HepG2 (cell line): ENCODE data around the gene CUL7. TPM values are rescaled to one million over a fixed set of nuclear protein-coding genes. Genes with fewer than 3 reads are reported as not detected.

Experiments used
- GATAD2A ChIP-seq: IDR thresholded peaks from 2 replicates; pipeline ENCODE4 v1.6.1; 2016
- HMG20B ChIP-seq: conservative IDR thresholded peaks from 2 replicates; pipeline ENCODE4 v1.6.1; 2016; ENCODE audit warnings: missing genetic modification reagents, missing compliant biosample characterization
- KAT2B ChIP-seq: fragments of 150-350 bp; IDR thresholded peaks from 2 replicates; pipeline ENCODE4 v1.6.1; 2014; ENCODE audit warnings: low read depth, low read length, borderline replicate concordance
- KLF11 ChIP-seq: IDR thresholded peaks from 2 replicates; pipeline ENCODE4 v1.6.1; 2016; ENCODE audit warnings: missing compliant biosample characterization
- POLR2A ChIP-seq, 2 experiments: IDR thresholded peaks; 2 replicates each; pipeline ENCODE4 v1.6.1; 2011; ENCODE audit warnings: low read depth in 2 of 2, low read length in 2 of 2, mild to moderate bottlenecking in 1 of 2, moderate library complexity in 1 of 2; ENCODE audit not compliant: insufficient read depth in 1 of 2
- POLR2AphosphoS5 ChIP-seq: IDR thresholded peaks from 2 replicates; pipeline ENCODE4 v1.6.1; 2012; ENCODE audit warnings: low read depth, low read length
- SNAPC2 ChIP-seq: sonication (generic); formaldehyde crosslinking; IDR thresholded peaks from 2 replicates; pipeline ENCODE4 v1.8.1; 2022; ENCODE audit warnings: mild to moderate bottlenecking, missing genetic modification reagents
- ZFP41 ChIP-seq: sonication (generic); formaldehyde crosslinking; IDR thresholded peaks from 2 replicates; pipeline ENCODE4 v1.4.0; 2020; ENCODE audit warnings: mild to moderate bottlenecking, missing genetic modification reagents, borderline replicate concordance
- ZNF34 ChIP-seq: sonication (generic); formaldehyde crosslinking; IDR thresholded peaks from 2 replicates; pipeline ENCODE4 v1.4.0; 2020; ENCODE audit warnings: mild to moderate bottlenecking, missing genetic modification reagents, borderline replicate concordance
- ZNF567 ChIP-seq: sonication (generic); formaldehyde crosslinking; IDR thresholded peaks from 2 replicates; pipeline ENCODE4 v1.8.1; 2023; ENCODE audit warnings: mild to moderate bottlenecking, missing genetic modification reagents, borderline replicate concordance
- ZNF672 ChIP-seq: sonication (generic); formaldehyde crosslinking; IDR thresholded peaks from 2 replicates; pipeline ENCODE4 v1.8.1; 2022; ENCODE audit warnings: missing genetic modification reagents
- ZNF703 ChIP-seq: sonication (generic); formaldehyde crosslinking; IDR thresholded peaks from 2 replicates; pipeline ENCODE4 v1.5.1; 2020; ENCODE audit warnings: missing genetic modification reagents, mild to moderate bottlenecking, moderate library complexity, borderline replicate concordance
- ZZZ3 ChIP-seq: sonication (generic); formaldehyde crosslinking; IDR thresholded peaks from 2 replicates; pipeline ENCODE4 v1.4.0; 2020; ENCODE audit warnings: missing genetic modification reagents, mild to moderate bottlenecking, borderline replicate concordance
- polyA plus RNA-seq, 8 experiments: library from polyadenylated mRNA; depleted of rRNA in 3 of 8; stranded (reverse) in 7 of 8; unstranded in 1 of 8; fragments of >200 nt; fragmentation: Illumina TruSeq in 4 of 8; extraction: Trizol in 4 of 8; gene quantifications; 2 replicates each; pipeline versions ENCODE4 v1.2.1 to v1.2.3, GENCODE V29; 2011 to 2016; ENCODE audit warnings: low read depth in 4 of 8, missing spikeins in 1 of 8, mixed read lengths in 1 of 8; ENCODE audit not compliant: insufficient read depth in 1 of 8
- total RNA-seq, 5 experiments: library from RNA; depleted of rRNA; stranded (reverse); fragments of >200 nt; fragmentation: Illumina TruSeq; extraction: Trizol; gene quantifications; 2 replicates each; pipeline ENCODE4 v1.2.3, GENCODE V29; 2016; ENCODE audit warnings: low read depth in 1 of 5
- TF ChIP-seq, protein P1 (sequence below): sonication (generic); formaldehyde crosslinking; IDR thresholded peaks from 2 replicates; pipeline ENCODE4 v1.4.0; 2020; ENCODE audit warnings: missing genetic modification reagents
- TF ChIP-seq, protein P2 (sequence below): sonication (generic); formaldehyde crosslinking; IDR thresholded peaks from 2 replicates; pipeline ENCODE4 v1.9.0; 2021; ENCODE audit warnings: missing genetic modification reagents, borderline replicate concordance
- TF ChIP-seq, protein P3 (sequence below): sonication (generic); formaldehyde crosslinking; IDR thresholded peaks from 2 replicates; pipeline ENCODE4 v1.5.0; 2020; ENCODE audit warnings: mild to moderate bottlenecking, missing genetic modification reagents
- TF ChIP-seq, protein P4 (sequence below): IDR thresholded peaks from 2 replicates; pipeline ENCODE4 v1.6.1; 2016; ENCODE audit warnings: control low read depth
- TF ChIP-seq, protein P5 (sequence below): sonication (generic); formaldehyde crosslinking; IDR thresholded peaks from 2 replicates; pipeline ENCODE4 v1.4.0; 2020; ENCODE audit warnings: missing genetic modification reagents
- TF ChIP-seq, protein P6 (sequence below): sonication (generic); formaldehyde crosslinking; IDR thresholded peaks from 2 replicates; pipeline ENCODE4 v1.5.0; 2020; ENCODE audit warnings: missing genetic modification reagents, mild to moderate bottlenecking, borderline replicate concordance

The CUL7 gene
- total and polyA plus RNA-seq, 2 of the 13 experiments (the other 11 are each of a cell fraction or from before 2014, with no cell fraction given) = 32.0 to 60.7 TPM

DNA sequence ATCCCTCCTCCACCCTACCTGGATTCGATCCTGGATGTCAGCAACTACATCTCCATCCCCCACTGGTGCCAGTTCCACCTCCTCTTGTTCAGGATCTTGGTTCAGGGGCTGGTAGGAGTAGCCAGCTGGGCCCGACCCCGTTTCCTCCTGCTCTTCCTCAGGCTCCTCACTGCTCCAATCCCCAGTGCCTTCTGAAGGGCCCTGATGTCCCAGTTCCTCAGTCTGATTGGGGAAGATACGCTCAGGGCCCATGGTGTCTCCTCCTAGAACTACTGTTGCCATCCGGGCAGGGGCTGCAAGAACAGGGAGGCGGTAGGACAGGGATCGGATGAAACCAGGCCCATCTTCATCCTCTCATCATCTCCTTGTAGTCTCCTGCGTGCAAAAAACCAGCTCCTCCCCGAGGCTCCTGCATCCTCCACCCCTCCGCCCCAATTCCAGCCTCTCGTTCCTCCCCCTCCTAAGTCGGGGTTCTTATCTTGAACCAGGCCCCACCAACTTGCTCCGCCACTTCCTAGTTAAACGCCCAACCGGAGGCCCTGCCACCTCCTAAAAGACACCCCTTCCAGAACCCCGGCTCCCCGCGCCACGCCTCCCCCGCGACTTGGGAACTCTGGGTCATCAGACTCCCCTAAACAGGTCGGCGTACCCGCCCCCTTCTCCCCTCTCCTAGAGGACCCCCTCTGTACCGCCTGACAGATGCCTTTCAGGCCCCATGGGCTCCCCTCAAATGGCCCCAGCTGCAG is 40.4 kb downstream of the CUL7 start (continued):
- TF ChIP-seq, protein P1, sequence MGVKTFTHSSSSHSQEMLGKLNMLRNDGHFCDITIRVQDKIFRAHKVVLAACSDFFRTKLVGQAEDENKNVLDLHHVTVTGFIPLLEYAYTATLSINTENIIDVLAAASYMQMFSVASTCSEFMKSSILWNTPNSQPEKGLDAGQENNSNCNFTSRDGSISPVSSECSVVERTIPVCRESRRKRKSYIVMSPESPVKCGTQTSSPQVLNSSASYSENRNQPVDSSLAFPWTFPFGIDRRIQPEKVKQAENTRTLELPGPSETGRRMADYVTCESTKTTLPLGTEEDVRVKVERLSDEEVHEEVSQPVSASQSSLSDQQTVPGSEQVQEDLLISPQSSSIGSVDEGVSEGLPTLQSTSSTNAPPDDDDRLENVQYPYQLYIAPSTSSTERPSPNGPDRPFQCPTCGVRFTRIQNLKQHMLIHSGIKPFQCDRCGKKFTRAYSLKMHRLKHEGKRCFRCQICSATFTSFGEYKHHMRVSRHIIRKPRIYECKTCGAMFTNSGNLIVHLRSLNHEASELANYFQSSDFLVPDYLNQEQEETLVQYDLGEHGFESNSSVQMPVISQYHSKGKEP = no peak
- TF ChIP-seq, protein P2, sequence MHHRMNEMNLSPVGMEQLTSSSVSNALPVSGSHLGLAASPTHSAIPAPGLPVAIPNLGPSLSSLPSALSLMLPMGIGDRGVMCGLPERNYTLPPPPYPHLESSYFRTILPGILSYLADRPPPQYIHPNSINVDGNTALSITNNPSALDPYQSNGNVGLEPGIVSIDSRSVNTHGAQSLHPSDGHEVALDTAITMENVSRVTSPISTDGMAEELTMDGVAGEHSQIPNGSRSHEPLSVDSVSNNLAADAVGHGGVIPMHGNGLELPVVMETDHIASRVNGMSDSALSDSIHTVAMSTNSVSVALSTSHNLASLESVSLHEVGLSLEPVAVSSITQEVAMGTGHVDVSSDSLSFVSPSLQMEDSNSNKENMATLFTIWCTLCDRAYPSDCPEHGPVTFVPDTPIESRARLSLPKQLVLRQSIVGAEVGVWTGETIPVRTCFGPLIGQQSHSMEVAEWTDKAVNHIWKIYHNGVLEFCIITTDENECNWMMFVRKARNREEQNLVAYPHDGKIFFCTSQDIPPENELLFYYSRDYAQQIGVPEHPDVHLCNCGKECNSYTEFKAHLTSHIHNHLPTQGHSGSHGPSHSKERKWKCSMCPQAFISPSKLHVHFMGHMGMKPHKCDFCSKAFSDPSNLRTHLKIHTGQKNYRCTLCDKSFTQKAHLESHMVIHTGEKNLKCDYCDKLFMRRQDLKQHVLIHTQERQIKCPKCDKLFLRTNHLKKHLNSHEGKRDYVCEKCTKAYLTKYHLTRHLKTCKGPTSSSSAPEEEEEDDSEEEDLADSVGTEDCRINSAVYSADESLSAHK (CRISPR knock-in tag) = no peak
- TF ChIP-seq ZZZ3 (CRISPR knock-in tag) = no peak
- no peak for TF ChIP-seq KAT2B
- TF ChIP-seq, protein P3, sequence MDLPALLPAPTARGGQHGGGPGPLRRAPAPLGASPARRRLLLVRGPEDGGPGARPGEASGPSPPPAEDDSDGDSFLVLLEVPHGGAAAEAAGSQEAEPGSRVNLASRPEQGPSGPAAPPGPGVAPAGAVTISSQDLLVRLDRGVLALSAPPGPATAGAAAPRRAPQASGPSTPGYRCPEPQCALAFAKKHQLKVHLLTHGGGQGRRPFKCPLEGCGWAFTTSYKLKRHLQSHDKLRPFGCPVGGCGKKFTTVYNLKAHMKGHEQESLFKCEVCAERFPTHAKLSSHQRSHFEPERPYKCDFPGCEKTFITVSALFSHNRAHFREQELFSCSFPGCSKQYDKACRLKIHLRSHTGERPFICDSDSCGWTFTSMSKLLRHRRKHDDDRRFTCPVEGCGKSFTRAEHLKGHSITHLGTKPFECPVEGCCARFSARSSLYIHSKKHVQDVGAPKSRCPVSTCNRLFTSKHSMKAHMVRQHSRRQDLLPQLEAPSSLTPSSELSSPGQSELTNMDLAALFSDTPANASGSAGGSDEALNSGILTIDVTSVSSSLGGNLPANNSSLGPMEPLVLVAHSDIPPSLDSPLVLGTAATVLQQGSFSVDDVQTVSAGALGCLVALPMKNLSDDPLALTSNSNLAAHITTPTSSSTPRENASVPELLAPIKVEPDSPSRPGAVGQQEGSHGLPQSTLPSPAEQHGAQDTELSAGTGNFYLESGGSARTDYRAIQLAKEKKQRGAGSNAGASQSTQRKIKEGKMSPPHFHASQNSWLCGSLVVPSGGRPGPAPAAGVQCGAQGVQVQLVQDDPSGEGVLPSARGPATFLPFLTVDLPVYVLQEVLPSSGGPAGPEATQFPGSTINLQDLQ (CRISPR knock-in tag) = no peak
- TF ChIP-seq HMG20B (CRISPR knock-in tag) = no peak
- TF ChIP-seq GATAD2A (CRISPR knock-in tag) = no peak
- TF ChIP-seq, protein P4, sequence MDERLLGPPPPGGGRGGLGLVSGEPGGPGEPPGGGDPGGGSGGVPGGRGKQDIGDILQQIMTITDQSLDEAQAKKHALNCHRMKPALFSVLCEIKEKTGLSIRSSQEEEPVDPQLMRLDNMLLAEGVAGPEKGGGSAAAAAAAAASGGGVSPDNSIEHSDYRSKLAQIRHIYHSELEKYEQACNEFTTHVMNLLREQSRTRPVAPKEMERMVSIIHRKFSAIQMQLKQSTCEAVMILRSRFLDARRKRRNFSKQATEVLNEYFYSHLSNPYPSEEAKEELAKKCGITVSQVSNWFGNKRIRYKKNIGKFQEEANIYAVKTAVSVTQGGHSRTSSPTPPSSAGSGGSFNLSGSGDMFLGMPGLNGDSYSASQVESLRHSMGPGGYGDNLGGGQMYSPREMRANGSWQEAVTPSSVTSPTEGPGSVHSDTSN = no peak
- TF ChIP-seq, protein P5, sequence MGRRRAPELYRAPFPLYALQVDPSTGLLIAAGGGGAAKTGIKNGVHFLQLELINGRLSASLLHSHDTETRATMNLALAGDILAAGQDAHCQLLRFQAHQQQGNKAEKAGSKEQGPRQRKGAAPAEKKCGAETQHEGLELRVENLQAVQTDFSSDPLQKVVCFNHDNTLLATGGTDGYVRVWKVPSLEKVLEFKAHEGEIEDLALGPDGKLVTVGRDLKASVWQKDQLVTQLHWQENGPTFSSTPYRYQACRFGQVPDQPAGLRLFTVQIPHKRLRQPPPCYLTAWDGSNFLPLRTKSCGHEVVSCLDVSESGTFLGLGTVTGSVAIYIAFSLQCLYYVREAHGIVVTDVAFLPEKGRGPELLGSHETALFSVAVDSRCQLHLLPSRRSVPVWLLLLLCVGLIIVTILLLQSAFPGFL = no peak
- no peak for TF ChIP-seq ZNF34 (CRISPR knock-in tag)
- 0 out of 2 replicates have a peak, but pooled peaks have one; percentile 68 for TF ChIP-seq ZFP41
- TF ChIP-seq, protein P6, sequence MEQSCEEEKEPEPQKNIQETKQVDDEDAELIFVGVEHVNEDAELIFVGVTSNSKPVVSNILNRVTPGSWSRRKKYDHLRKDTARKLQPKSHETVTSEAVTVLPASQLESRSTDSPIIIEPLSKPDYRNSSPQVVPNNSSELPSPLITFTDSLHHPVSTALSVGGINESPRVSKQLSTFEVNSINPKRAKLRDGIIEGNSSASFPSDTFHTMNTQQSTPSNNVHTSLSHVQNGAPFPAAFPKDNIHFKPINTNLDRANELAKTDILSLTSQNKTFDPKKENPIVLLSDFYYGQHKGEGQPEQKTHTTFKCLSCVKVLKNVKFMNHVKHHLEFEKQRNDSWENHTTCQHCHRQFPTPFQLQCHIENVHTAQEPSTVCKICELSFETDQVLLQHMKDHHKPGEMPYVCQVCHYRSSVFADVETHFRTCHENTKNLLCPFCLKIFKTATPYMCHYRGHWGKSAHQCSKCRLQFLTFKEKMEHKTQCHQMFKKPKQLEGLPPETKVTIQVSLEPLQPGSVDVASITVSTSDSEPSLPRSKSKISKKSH (CRISPR knock-in tag) = no peak; the same call in 1 of the 2 replicates
- no peak for TF ChIP-seq SNAPC2 (CRISPR knock-in tag)
- peak; percentile 80; the same call in 1 of the 2 replicates for TF ChIP-seq ZNF567 (CRISPR knock-in tag)
- 0 out of 4 replicates have a peak, but pooled peaks of 1 of the 2 experiments have one; percentile 18 for TF ChIP-seq POLR2A (IDR thresholded peaks at IDR 0.05; ENCODE audit: insufficient read depth in 1 of 2, low read depth in 2 of 2, low read length in 2 of 2)
- TF ChIP-seq ZNF672 (CRISPR knock-in tag) = no peak
- TF ChIP-seq ZNF703 (CRISPR knock-in tag) = no peak
- peak; percentile 7; the same call in 1 of the 2 replicates for TF ChIP-seq POLR2AphosphoS5
- no peak for TF ChIP-seq KLF11
